Activated CD4-positive, alpha-beta memory T cell treated with anti-CD3 and anti-CD28 coated beads, Interleukin-2, amount 10 ng/mL, durations not matched to agents 7 days and 5 days (primary cell): ENCODE results near the gene PTPDC1. TPM values are rescaled to one million over a fixed set of nuclear protein-coding genes. Genes with fewer than 3 reads are reported as not detected.
A peak's percentile ranks its signal among the peaks of the same experiment; 100 is the strongest.

Experiments
- CTCF ChIA-PET: fragments of 350-600 bp; sonication (Branson Sonifier 250); formaldehyde crosslinking; loops from one replicate; lab custom pipeline; 2021; ENCODE audit warnings: antibody characterized with exemption, inconsistent platforms; lab: Charles Lee
- POLR2A ChIA-PET: fragments of 350-600 bp; sonication (Branson Sonifier 250); formaldehyde crosslinking; loops from one replicate; lab custom pipeline; 2021; ENCODE audit warnings: antibody characterized with exemption; lab: Charles Lee
- DNase-seq: peaks from one replicate; pipeline ENCODE4 v3.0.0-alpha.2; 2020
- H3K27ac Mint-ChIP-seq: one replicate; pipeline ENCODE4 v1.8.0; 2021; ENCODE audit warnings: mild to moderate bottlenecking, mixed read lengths
- H3K27me3 Mint-ChIP-seq: one replicate; pipeline ENCODE4 v1.8.0; 2021; ENCODE audit warnings: mixed read lengths
- H3K36me3 Mint-ChIP-seq: one replicate; pipeline ENCODE4 v1.8.0; 2021; ENCODE audit warnings: low read depth, mixed read lengths
- H3K4me1 Mint-ChIP-seq: one replicate; pipeline ENCODE4 v1.8.0; 2021; ENCODE audit warnings: mixed read lengths
- H3K4me3 Mint-ChIP-seq: one replicate; pipeline ENCODE4 v1.8.0; 2021; ENCODE audit warnings: mild to moderate bottlenecking, mixed read lengths
- H3K9me3 Mint-ChIP-seq: one replicate; pipeline ENCODE4 v1.8.0; 2021; ENCODE audit warnings: mixed read lengths
- total RNA-seq, 2 experiments: library from RNA; stranded (reverse); gene quantifications; one replicate each; pipeline ENCODE4 v1.2.3, GENCODE V29; 2021

Gene PTPDC1, protein sequence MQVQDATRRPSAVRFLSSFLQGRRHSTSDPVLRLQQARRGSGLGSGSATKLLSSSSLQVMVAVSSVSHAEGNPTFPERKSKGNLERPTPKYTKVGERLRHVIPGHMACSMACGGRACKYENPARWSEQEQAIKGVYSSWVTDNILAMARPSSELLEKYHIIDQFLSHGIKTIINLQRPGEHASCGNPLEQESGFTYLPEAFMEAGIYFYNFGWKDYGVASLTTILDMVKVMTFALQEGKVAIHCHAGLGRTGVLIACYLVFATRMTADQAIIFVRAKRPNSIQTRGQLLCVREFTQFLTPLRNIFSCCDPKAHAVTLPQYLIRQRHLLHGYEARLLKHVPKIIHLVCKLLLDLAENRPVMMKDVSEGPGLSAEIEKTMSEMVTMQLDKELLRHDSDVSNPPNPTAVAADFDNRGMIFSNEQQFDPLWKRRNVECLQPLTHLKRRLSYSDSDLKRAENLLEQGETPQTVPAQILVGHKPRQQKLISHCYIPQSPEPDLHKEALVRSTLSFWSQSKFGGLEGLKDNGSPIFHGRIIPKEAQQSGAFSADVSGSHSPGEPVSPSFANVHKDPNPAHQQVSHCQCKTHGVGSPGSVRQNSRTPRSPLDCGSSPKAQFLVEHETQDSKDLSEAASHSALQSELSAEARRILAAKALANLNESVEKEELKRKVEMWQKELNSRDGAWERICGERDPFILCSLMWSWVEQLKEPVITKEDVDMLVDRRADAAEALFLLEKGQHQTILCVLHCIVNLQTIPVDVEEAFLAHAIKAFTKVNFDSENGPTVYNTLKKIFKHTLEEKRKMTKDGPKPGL
- 1 to 10 TPM; 3.9 TPM for total RNA-seq

DNA sequence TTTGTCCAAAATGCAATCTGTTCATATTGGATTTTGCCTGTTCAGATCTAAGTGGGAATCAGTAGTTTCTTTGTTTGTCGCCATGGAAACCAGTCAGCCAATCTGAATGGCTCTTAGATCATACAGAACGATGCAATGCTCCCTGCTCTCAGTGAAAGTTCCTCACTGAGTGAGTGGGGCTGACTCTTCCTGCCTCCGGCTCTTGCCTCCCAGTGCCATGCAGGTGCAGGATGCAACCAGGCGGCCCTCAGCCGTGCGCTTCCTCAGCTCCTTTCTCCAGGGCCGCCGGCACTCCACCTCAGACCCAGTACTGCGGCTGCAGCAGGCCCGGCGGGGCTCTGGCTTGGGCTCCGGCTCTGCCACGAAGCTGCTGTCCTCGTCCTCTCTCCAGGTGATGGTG, at the start of gene PTPDC1:
TSS of gene PTPDC1 (plus strand) at position 151 of the 400 bp plus-strand sequence. CDS start at position 218, 67 bp downstream.
- H3K4me3 Mint-ChIP-seq = no peak within 1 kb of the TSS

GRCh38 chr9:94034511-94034910, 49.8 kb upstream of the PTPDC1 start:
- POLR2A ChIA-PET = no interaction called here
- no peak for DNase-seq
- H3K9me3 Mint-ChIP-seq = no peaks in the 10 kb centered on the region

More for the DNA sequence above, at the start of gene PTPDC1:
- ChIA-PET POLR2A (no interaction called here), CTCF (no interaction called here)
- H3K27me3 Mint-ChIP-seq = no peaks in the 10 kb centered on the region
- no peaks in the 10 kb centered on the region for H3K9me3 Mint-ChIP-seq
- H3K36me3 Mint-ChIP-seq = no peaks in the 10 kb centered on the region
- H3K27ac Mint-ChIP-seq = no peak within 1 kb of the TSS
- no peak for DNase-seq
- peaks cover 16% of the 10 kb centered on the region for H3K4me1 Mint-ChIP-seq

DNA sequence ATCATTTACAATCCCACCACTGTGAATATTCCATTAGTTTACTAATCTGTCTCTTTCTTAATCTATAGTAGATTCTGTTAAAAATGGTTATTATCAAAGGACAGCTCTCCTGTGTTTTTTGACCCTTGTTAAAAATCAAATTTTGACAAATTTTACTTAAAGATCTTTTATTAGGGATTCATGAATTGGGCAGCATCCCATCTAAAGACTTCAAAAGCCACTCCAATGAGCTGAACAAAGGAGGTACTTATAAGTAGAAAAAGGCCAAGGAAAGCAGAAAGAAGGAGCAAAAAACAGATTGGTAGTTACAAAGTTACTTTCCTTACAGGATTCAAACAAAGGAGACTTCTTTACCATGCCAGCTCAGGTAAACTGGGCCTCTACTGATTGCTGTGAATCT, 44.5 kb upstream of the PTPDC1 start:
- H3K27ac Mint-ChIP-seq = no peak overlapping the region
- CTCF ChIA-PET = interaction anchor here (0.8 kb wide), 1 partner anchor 25 kb away, joined by 4 read pairs; no protein-coding TSS in a partner anchor

More at GRCh38 chr9:94034511-94034910, 49.8 kb upstream of the PTPDC1 start:
- peaks cover 17% of the 10 kb centered on the region for H3K4me1 Mint-ChIP-seq
- CTCF ChIA-PET = no interaction called here
- no peaks in the 10 kb centered on the region for H3K27me3 Mint-ChIP-seq
- H3K27ac Mint-ChIP-seq = no peak overlapping the region
- H3K36me3 Mint-ChIP-seq = peaks cover 3% of the 10 kb centered on the region
- no peak overlapping the region for H3K4me3 Mint-ChIP-seq

GRCh38 chr9:94042516-94043360, 41.5 kb upstream of the PTPDC1 start:
- ChIA-PET CTCF (no interaction called here), POLR2A (interaction anchor here (1.0 kb wide), 1 partner anchor 12 kb away, joined by 3 read pairs; no protein-coding TSS in a partner anchor)
- Mint-ChIP-seq H3K36me3 (no peaks in the 10 kb centered on the region), H3K9me3 (peaks cover 3% of the 10 kb centered on the region), H3K27me3 (no peaks in the 10 kb centered on the region), H3K27ac (no peak overlapping the region), H3K4me3 (no peak overlapping the region), H3K4me1 (no peaks in the 10 kb centered on the region)
- no peak for DNase-seq

More for the DNA sequence above, 44.5 kb upstream of the PTPDC1 start:
- Mint-ChIP-seq H3K27me3 (no peaks in the 10 kb centered on the region), H3K9me3 (no peaks in the 10 kb centered on the region), H3K36me3 (no peaks in the 10 kb centered on the region), H3K4me3 (no peak overlapping the region), H3K4me1 (no peaks in the 10 kb centered on the region)
- POLR2A ChIA-PET = no interaction called here
- DNase-seq = no peak

DNA sequence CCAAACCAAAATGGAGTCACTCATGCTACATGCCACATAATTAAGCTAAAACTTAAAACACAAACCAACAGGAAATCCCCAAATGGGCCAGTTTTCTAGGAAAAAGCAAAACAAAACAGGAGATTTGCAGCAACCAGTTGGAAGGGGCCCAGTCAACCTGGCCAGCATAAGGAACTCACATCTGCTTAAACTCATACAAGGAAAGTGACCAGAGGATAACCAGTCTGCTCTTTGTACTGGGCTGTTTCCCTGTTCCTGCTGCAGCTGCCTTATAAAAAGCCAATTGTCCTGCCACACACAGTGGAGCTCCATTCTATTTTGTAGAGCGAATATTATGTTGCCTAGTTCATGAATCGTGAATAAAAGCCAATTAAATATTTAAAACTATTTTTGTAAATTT, 29.5 kb upstream of the PTPDC1 start:
- POLR2A ChIA-PET = no interaction called here
- Mint-ChIP-seq H3K27me3 (no peaks in the 10 kb centered on the region), H3K9me3 (peaks cover 6% of the 10 kb centered on the region), H3K4me3 (no peak overlapping the region), H3K4me1 (peaks cover 2% of the 10 kb centered on the region), H3K36me3 (no peaks in the 10 kb centered on the region), H3K27ac (no peak overlapping the region)
- CTCF ChIA-PET = no interaction called here
- DNase-seq = no peak

DNA sequence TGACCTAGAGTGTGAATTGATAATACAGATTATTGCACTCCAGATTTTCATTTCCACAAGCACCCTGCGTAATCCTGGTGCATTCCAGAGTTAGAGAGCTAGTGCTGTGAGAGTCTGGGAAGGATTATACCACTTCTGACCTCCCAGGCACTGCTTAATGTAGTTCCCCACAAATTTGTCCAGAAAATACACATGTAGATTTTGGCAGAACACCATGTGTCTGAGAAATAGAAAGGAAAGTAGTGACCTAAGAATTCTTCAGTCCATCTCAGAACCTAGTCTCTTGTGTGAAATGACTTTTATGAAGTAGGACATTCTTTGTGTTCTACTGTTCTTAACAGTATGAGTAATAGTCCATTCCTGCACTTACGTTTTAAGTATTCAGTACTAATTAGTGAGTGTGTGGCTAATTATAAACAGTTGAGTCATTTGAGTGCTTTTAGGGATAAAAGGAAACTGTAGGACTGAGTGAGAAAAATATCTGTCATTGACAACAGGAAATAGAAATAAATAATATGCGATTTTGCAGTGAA, 27.8 kb upstream of the PTPDC1 start:
- Mint-ChIP-seq H3K27me3 (no peaks in the 10 kb centered on the region), H3K9me3 (no peaks in the 10 kb centered on the region), H3K36me3 (no peaks in the 10 kb centered on the region), H3K27ac (no peak overlapping the region), H3K4me3 (no peak overlapping the region), H3K4me1 (peaks cover 2% of the 10 kb centered on the region)
- ChIA-PET POLR2A (no interaction called here), CTCF (no interaction called here)
- no peak for DNase-seq

DNA sequence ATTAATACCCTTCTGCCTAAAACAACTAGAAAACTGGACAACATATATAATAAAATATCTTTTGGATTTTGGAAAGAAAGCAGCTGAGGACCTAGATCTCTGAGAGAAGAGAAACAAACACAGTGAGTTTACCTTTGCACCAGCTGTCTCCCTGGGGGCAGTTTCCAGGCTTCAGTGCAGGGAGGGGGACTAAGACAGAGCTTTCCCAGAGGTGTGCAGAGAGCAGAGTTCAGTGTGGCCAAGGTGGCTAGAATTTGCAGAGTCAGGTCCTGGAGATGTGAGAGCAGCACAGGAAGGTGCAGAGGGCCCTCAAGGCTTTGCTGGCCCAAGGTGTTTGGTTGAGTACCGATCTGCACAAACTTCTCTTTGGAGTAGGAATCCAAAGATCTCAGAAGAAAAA, 26.3 kb upstream of the PTPDC1 start:
- no peak for DNase-seq
- H3K4me1 Mint-ChIP-seq = peaks cover 2% of the 10 kb centered on the region
- CTCF ChIA-PET = interaction anchor here (1.2 kb wide), 2 partner anchors 43 to 155 kb away, joined by 3 to 7 read pairs; no protein-coding TSS in a partner anchor
- POLR2A ChIA-PET = no interaction called here
- no peaks in the 10 kb centered on the region for H3K27me3 Mint-ChIP-seq
- H3K27ac Mint-ChIP-seq = no peak overlapping the region
- H3K4me3 Mint-ChIP-seq = no peak overlapping the region
- H3K9me3 Mint-ChIP-seq = peaks cover 7% of the 10 kb centered on the region
- H3K36me3 Mint-ChIP-seq = peaks cover 6% of the 10 kb centered on the region

- no peak overlapping the region for H3K4me3 Mint-ChIP-seq
- no peaks in the 10 kb centered on the region for H3K27me3 Mint-ChIP-seq
- ChIA-PET POLR2A (no interaction called here), CTCF (no interaction called here)
- H3K36me3 Mint-ChIP-seq = peaks cover 6% of the 10 kb centered on the region
- H3K27ac Mint-ChIP-seq = no peak overlapping the region
- peaks cover 7% of the 10 kb centered on the region for H3K9me3 Mint-ChIP-seq
- no peak for DNase-seq
- peaks cover 2% of the 10 kb centered on the region for H3K4me1 Mint-ChIP-seq
Measured at GRCh38 chr9:94061864-94062263, 22.4 kb upstream of the PTPDC1 start.

- Mint-ChIP-seq H3K27ac (no peak overlapping the region), H3K36me3 (peaks cover 6% of the 10 kb centered on the region)
Measured at GRCh38 chr9:94065535-94065961, 18.7 kb upstream of the PTPDC1 start.

GRCh38 chr9:94068257-94068656, 16.0 kb upstream of the PTPDC1 start:
- Mint-ChIP-seq H3K4me3 (no peak overlapping the region), H3K4me1 (peaks cover 2% of the 10 kb centered on the region), H3K27ac (no peak overlapping the region), H3K36me3 (peaks cover 7% of the 10 kb centered on the region), H3K9me3 (no peaks in the 10 kb centered on the region), H3K27me3 (no peaks in the 10 kb centered on the region)
- no peak for DNase-seq
- CTCF ChIA-PET = interaction anchor here (5.6 kb wide), 1 partner anchor 146 kb away, joined by 126 read pairs; no protein-coding TSS in a partner anchor
- POLR2A ChIA-PET = interaction anchor here (0.7 kb wide), 1 partner anchor 145 kb away, joined by 3 read pairs; no protein-coding TSS in a partner anchor

More at GRCh38 chr9:94065535-94065961, 18.7 kb upstream of the PTPDC1 start:
- peaks cover 7% of the 10 kb centered on the region for H3K9me3 Mint-ChIP-seq
- ChIA-PET CTCF (interaction anchor here (0.9 to 5.6 kb wide), 8 partner anchors 20 to 148 kb away, joined by 3 to 126 read pairs (median 5); no protein-coding TSS in a partner anchor), POLR2A (no interaction called here)
- H3K4me1 Mint-ChIP-seq = peaks cover 2% of the 10 kb centered on the region
- peak; percentile 73 for DNase-seq
- no peaks in the 10 kb centered on the region for H3K27me3 Mint-ChIP-seq
- H3K4me3 Mint-ChIP-seq = no peak overlapping the region

DNA sequence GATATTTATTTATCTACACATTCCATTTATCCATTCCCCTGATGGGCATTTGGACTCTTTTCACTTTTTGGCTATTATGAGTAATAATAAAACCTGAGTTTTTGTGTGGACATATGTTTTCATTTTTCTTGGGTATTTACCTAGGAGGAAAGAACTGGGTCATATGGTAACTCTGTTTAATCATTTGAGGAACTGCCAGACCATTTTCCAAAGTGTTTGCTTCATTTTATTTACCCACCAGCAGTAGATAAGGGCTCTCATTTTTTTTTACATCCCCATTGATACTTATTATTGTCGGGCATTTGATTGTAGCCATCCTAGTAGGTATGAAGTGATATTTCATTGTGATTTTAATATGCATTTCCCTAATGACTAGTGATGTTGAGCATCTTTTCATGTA, 7.7 kb upstream of the PTPDC1 start:
- no peaks in the 10 kb centered on the region for H3K9me3 Mint-ChIP-seq
- POLR2A ChIA-PET = no interaction called here
- no peak overlapping the region for H3K4me3 Mint-ChIP-seq
- H3K27ac Mint-ChIP-seq = no peak overlapping the region
- peaks cover 7% of the 10 kb centered on the region for H3K36me3 Mint-ChIP-seq
- no peaks in the 10 kb centered on the region for H3K27me3 Mint-ChIP-seq
- no peak for DNase-seq
- H3K4me1 Mint-ChIP-seq = peaks cover 5% of the 10 kb centered on the region
- CTCF ChIA-PET = no interaction called here

GRCh38 chr9:94078086-94078485, 6.2 kb upstream of the PTPDC1 start:
- Mint-ChIP-seq H3K4me3 (no peak overlapping the region), H3K36me3 (no peaks in the 10 kb centered on the region), H3K27me3 (no peaks in the 10 kb centered on the region), H3K4me1 (peaks cover 18% of the 10 kb centered on the region), H3K9me3 (no peaks in the 10 kb centered on the region), H3K27ac (no peak overlapping the region)
- no peak for DNase-seq
- ChIA-PET CTCF (interaction anchor here (0.6 kb wide), 1 partner anchor 9 kb away, joined by 4 read pairs; no protein-coding TSS in a partner anchor), POLR2A (no interaction called here)
